PC-3 (cell line): ENCODE results near the gene MED15.

Experiments used
- CTCF ChIP-seq: fragments of 300-600 bp; sonication (generic); conservative IDR thresholded peaks from 2 replicates; pipeline ENCODE4 v1.5.1; 2017; ENCODE audit warnings: antibody characterized with exemption, low read depth, mild to moderate bottlenecking, low read length
- EZH2 ChIP-seq: fragments of 300-600 bp; sonication (generic); IDR thresholded peaks from one replicate; pipeline ENCODE4 v1.6.1; 2017; ENCODE audit warnings: antibody characterized with exemption, mild to moderate bottlenecking, low read length; ENCODE audit not compliant: unreplicated experiment

GRCh38 chr22:20567371-20567847, 60.0 kb downstream of the MED15 start:
- TF ChIP-seq CTCF (no peak), EZH2 (no peak)
